ENCODE data around the gene ATP5F1E.
"Not testable (repeated sequence)": the region's sequence is repeated elsewhere in the genome, so short reads cannot be mapped to it uniquely, and the experiment has no call there.

ATP5F1E gene

GRCh38 chr20:59042796-59043631, 10.9 kb upstream of the ATP5F1E start:
- DNase-seq = peak; percentile 93

DNA sequence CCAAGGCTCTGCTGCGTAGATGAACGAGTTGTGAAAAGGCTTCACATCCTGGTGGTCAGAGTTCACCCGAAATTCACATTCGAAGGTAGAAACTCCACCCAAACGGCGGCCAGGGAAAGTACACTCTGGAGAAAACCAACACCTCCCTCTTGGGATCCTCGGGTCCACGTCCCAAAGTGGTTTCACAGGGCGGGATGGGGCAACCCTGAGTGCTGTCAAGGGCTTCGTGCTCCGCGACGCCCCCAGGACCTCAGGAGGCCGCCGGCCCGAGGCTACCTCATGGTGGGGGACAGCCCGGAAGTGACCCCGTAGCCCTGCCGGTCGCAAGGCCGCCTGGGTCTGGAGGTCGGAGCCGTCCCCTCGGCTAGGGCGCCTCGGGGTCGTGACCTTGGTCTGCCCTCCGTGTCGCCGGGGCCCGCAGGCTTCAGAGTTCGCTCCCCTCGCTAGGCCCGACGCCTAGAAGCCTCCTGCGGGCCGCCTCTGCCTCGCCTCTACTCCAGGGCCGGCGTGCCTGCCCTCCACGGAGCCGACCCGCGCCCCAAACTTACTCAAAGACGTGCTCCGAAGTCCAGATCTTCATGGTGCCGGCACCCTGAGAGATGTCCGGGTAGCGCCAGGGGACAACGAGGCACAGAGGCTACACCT, 10.1 kb upstream of the ATP5F1E start, which contains the start of gene PRELID3B:
PRELID3B (minus strand) TSS at position 636 of the 645 bp plus-strand sequence; CDS start at position 580, 56 bp downstream.
- DNase-seq = peak; percentile 44

GRCh38 chr20:59041487-59041886, 9.4 kb upstream of the ATP5F1E start:
- DNase-seq = not testable (repeated sequence)

DNA sequence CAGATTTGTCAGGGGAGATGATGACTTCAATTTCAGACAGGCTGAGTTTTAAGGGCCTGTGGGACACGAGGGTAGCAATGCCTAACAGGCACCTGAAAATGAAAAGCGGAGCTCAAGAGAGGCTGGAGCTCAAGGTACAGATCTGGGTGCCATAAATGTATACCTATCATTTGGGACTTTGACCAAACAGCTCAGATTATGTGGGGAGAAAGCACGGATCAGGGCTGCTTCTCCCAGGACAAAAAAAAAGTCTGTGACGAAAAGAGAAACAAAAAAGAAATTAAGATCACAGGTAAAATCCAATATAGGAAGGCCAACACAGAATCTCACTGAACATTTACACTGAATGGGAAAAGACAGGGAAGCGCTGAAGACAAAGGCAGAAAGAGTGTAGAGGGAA, 8.5 kb upstream of the ATP5F1E start:
- DNase-seq = no peak

DNA sequence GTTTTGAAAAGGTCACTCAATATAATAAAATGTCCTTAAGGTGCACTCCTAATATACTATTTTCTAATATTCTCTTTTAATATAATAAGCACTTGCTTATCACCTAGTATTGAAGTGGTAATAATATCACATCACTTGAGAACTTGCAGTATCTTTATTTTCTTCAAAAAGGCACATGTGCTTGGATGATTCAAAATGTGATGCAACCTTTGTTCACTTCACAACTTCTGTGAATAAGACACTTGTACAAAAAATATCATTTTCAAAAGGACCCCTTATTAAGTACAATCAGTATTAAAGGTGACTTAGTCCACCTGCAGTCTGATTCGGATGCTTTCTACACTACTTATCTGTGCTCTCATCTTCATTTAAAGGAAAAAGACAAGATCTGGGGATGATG, 7.1 kb upstream of the ATP5F1E start:
- no peak for DNase-seq

- no peak for DNase-seq
These were observed 5.3 kb upstream of the ATP5F1E start for GRCh38 chr20:59037386-59037785.

DNA sequence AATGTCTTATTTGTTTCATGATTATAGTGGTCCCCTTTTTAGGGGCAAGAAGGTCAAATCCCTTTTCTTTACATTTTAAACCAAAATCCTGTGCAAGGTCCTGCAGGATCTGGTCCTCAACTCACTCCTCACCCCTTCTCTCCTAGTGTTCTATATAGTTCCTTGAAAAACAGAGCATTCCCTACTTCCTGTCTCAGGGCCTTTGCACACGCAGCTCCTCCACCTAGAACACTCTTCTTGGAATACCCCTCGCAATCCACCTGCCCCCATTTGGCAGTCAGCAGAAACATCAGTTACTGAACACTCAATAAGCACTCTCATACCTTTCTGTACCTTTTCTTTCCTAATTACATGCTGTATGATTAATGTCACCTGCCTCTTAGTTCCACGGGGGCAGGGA, 3.2 kb upstream of the ATP5F1E start:
- no peak for DNase-seq

GRCh38 chr20:59033616-59034165, 1.6 kb upstream of the ATP5F1E start:
- DNase-seq = no peak

DNA sequence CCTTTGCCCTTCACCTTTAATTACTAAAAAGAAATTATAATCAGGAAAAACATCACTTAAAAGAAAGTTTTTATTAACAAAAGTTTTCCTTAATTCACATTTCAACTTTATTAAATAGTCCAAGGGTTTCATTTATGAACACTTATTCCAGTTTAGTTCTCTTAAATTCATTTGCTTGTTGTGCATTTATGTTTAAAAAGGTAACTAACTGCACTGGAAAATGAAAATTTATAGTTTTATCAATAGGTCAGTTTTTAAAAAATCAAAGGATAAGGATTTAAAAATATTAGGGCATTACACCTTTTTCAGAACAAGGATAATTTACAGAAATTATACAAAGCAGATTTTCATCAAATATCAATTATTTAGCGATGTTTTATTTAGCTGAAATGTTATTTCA, 958 bp upstream of the ATP5F1E start:
- no peak for DNase-seq

DNA sequence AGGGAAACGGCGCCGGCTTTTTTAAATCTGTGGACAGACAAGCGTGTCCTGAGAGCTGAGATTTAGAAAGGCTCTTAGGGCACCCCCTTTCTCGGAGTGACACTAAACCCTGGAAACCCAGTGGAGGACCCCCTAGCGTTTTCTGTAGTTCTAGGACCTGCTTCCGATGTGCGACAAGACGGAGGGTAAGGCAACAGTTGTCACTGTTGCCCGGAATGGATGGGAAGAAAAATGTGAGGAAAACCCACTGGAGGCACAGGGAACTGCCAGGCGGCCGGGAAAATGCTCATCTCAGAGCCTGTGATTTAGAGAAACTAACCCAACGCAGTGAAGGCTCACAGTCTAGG, 551 bp upstream of the ATP5F1E start:
- DNase-seq = no peak

GRCh38 chr20:59031564-59032022, 542 bp downstream of the ATP5F1E start:
- DNase-seq = no peak

DNA sequence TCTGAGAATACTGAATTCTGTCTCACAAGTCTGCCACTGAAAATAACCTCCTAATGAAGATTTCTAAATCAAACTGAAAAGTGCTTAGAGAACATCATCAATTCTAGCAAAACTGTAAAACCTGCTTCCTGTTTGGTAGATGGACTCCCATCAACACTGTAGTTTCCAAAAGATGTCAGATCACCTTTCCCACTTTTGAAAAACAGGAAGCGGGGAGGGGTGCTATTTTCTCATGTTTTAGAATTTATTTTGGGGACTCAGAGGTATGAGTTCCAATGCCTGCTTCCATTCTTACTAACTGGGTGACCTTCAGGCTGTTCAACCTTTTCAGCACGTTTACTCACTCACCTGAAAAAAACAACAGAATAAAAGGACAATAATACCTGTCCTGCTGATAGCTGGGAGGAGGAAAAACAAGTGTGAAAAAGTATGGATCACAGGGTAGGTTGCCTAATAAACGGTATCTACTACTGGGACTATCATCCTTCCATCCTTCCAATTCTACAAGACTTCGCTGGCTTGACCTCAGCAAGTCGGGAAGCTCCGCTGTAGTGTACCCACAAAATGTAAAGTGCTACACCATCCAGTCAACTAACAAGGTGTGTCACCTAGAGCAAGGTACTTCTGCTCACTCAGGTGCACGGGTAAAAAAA, 1.1 kb downstream of the ATP5F1E start:
- DNase-seq = no peak

- no peak for DNase-seq
These were observed 3.3 kb downstream of the ATP5F1E start for GRCh38 chr20:59028812-59029211.

- peak; percentile 58 for DNase-seq
These were observed 4.3 kb downstream of the ATP5F1E start for GRCh38 chr20:59027741-59028320.

GRCh38 chr20:59026904-59027740, 5.0 kb downstream of the ATP5F1E start:
- DNase-seq = no peak

DNA sequence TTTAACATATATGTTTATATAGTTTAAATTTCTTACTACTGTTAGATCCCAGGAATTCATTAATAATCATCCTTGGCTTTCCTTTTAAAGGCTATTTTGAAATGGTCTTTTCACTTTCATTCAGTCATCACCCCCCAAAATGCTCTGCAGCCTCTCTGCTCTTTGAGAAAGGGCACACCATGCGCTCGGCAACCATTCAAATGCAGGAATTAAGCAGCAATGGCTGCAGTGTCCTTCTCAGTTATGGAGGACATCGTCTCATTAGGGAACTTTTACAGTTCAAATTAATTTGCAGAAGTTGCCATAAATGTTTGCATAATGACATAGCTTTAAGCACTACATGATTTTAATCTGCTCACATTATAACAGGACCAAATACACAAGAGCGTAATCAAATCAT, 6.6 kb downstream of the ATP5F1E start:
- DNase-seq = no peak

DNA sequence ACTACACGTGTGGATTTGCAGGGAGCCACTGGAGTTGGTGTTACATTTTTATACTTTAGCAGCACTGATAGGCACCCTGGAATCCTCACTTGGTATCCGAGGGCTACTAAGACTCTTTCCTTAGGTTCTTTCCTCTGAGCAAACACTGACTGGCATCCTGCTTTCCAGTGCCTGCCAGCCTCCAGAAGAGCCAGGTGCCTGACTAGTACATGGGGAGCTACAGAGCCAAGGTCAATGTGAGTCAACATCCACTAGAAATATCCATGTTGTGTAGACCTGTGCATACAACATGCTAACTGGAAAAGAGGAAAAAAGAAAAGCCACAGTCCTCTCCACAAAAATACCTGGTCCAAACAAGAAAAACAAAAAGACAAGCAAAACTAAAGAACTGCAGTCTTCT, 7.0 kb downstream of the ATP5F1E start:
- DNase-seq = no peak

- no peak for DNase-seq
These were observed 8.0 kb downstream of the ATP5F1E start for GRCh38 chr20:59024111-59024530.

GRCh38 chr20:59023616-59024015, 8.5 kb downstream of the ATP5F1E start:
- DNase-seq = no peak

GRCh38 chr20:59022754-59023153, 9.4 kb downstream of the ATP5F1E start:
- no peak for DNase-seq

GRCh38 chr20:59020938-59021551, 11.1 kb downstream of the ATP5F1E start:
- DNase-seq = peak; percentile 55

DNA sequence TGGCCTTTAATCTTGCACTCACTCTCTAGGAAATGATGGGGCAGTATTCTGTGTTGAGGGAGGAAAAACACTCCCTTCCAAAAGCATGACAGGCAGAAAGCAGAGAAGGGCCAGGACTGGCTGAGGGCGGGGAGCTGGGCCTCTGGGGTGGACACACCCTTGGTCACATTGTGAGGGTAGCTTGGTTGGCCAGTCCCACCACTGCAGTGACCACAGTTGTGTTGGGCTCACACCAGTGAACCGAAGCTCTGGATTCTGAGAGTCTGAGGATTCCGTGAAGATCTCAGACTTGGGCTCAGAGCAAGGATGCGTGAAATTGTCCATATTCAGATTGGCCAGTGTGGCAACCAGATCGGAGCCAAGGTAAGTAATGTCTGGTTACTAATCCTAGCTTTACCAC, 12.9 kb downstream of the ATP5F1E start, which contains the start of gene TUBB1:
TUBB1 (plus strand) TSS at position 213 of the 400 bp plus-strand sequence; CDS start at position 307, 94 bp downstream.
- DNase-seq = no peak
